ENCODE data around the gene MAP2.
A peak's percentile ranks its signal among the peaks of the same experiment; 100 is the strongest.
"Not testable (repeated sequence)": the region's sequence is repeated elsewhere in the genome, so short reads cannot be mapped to it uniquely, and the experiment has no call there.

The MAP2 gene

GRCh38 chr2:209472112-209472832 lies 48.4 kb downstream of the MAP2 start:
- H3K4me3 ChIP-seq (ENCODE audit: low read depth, low read length): no peak overlapping the region
- peak; percentile 89 for DNase-seq (ENCODE audit: low read depth)
- TF ChIP-seq CTCF (conservative IDR thresholded peaks at IDR 0.05; ENCODE audit: low read depth, low read length): no peak

- no peak for TF ChIP-seq CTCF (conservative IDR thresholded peaks at IDR 0.05; ENCODE audit: low read depth, low read length)
- H3K4me3 ChIP-seq (ENCODE audit: low read depth, low read length): no peak overlapping the region
- DNase-seq (ENCODE audit: low read depth): peak; percentile 78
These were observed 49.0 kb downstream of the MAP2 start for GRCh38 chr2:209472871-209473270.

GRCh38 chr2:209473930-209474419 lies 50.1 kb downstream of the MAP2 start:
- peak; percentile 99 for DNase-seq (ENCODE audit: low read depth)
- no peak for TF ChIP-seq CTCF (conservative IDR thresholded peaks at IDR 0.05; ENCODE audit: low read depth, low read length)
- no peak overlapping the region for H3K4me3 ChIP-seq (ENCODE audit: low read depth, low read length)

- H3K4me3 ChIP-seq (ENCODE audit: low read depth, low read length): no peak overlapping the region
- TF ChIP-seq CTCF (conservative IDR thresholded peaks at IDR 0.05; ENCODE audit: low read depth, low read length): no peak
- no peak for DNase-seq (ENCODE audit: low read depth)
These were observed 51.1 kb downstream of the MAP2 start for GRCh38 chr2:209474960-209475359.

- no peak for TF ChIP-seq CTCF (conservative IDR thresholded peaks at IDR 0.05; ENCODE audit: low read depth, low read length)
- H3K4me3 ChIP-seq (ENCODE audit: low read depth, low read length): no peak overlapping the region
- peak; percentile 97 for DNase-seq (ENCODE audit: low read depth)
These were observed 52.7 kb downstream of the MAP2 start for GRCh38 chr2:209476367-209477208.

GRCh38 chr2:209492296-209492695 lies 68.4 kb downstream of the MAP2 start:
- H3K4me3 ChIP-seq (ENCODE audit: low read depth, low read length); DNase-seq (ENCODE audit: low read depth): not testable (repeated sequence)

- H3K4me3 ChIP-seq (ENCODE audit: low read depth, low read length); DNase-seq (ENCODE audit: low read depth): not testable (repeated sequence)
These were observed 71.3 kb downstream of the MAP2 start for GRCh38 chr2:209495068-209495620.
